Esophagus squamous epithelium (tissue), 4 donors: Measurements from ENCODE around the gene GSC2.

Experiments
- CTCF ChIP-seq, 6 experiments: fragments of 450-650 bp in 4 of 6; fragments of 200-600 bp in 2 of 6; sonication (generic) in 2 of 6; IDR thresholded peaks; one replicate each; pipeline ENCODE4 v1.5.1; 2016 to 2019; ENCODE audit warnings: antibody characterized with exemption in 6 of 6, mild to moderate bottlenecking in 4 of 6, moderate library complexity in 4 of 6
- POLR2A ChIP-seq, 4 donors: fragments of 450-650 bp; IDR thresholded peaks; one replicate each; pipeline ENCODE4 v1.6.1; 2017; ENCODE audit warnings: antibody characterized with exemption in 4 of 4, mild to moderate bottlenecking in 4 of 4, moderate library complexity in 3 of 4

GRCh38 chr22:19152942-19153883 lies 3.1 kb upstream of the GSC2 start:
- no peak for TF ChIP-seq CTCF (IDR thresholded peaks at IDR 0.05)
- TF ChIP-seq POLR2A (IDR thresholded peaks at IDR 0.05): no peak
